Retinal pigment epithelial cell (primary cell): ENCODE measurements around the gene VWC2.

ENCODE experiments used
- DNase-seq: peaks from one replicate; pipeline ENCODE4 v3.0.0-alpha.2; 2010; ENCODE audit warnings: low read depth
- H3K4me3 ChIP-seq: 2 replicates; pipeline ENCODE4 v1.5.1; 2011; ENCODE audit warnings: mild to moderate bottlenecking, low read length, control low read depth, moderate library complexity
- CTCF ChIP-seq: conservative IDR thresholded peaks from 2 replicates; pipeline ENCODE4 v1.5.1; 2011; ENCODE audit warnings: low read depth, low read length, control low read depth, inconsistent platforms

Gene VWC2

GRCh38 chr7:49773218-49773935 lies at the start of gene VWC2:
VWC2 (plus strand) TSS chr7:49773638; CDS start chr7:49775436, 1,798 bp downstream.
- DNase-seq, result no peak
- TF ChIP-seq CTCF, result no peak
- no peak within 1 kb of the TSS for H3K4me3 ChIP-seq

GRCh38 chr7:49724071-49724470 lies 49.4 kb upstream of the VWC2 start:
- no peak for DNase-seq
- H3K4me3 ChIP-seq, result no peak overlapping the region
- TF ChIP-seq CTCF, result no peak

GRCh38 chr7:49731836-49732235 lies 41.6 kb upstream of the VWC2 start:
- no peak for TF ChIP-seq CTCF
- no peak for DNase-seq

GRCh38 chr7:49762666-49763065 lies 10.8 kb upstream of the VWC2 start:
- no peak for TF ChIP-seq CTCF
- H3K4me3 ChIP-seq, result no peak overlapping the region
- no peak for DNase-seq

More at GRCh38 chr7:49731836-49732235, 41.6 kb upstream of the VWC2 start:
- H3K4me3 ChIP-seq, result no peak overlapping the region

- no peak overlapping the region for H3K4me3 ChIP-seq
- no peak for TF ChIP-seq CTCF
- DNase-seq, result no peak
Measured at GRCh38 chr7:49763791-49764190, 9.6 kb upstream of the VWC2 start.

GRCh38 chr7:49766966-49767365 lies 6.5 kb upstream of the VWC2 start:
- H3K4me3 ChIP-seq, result no peak overlapping the region
- no peak for TF ChIP-seq CTCF
- no peak for DNase-seq

- TF ChIP-seq CTCF, result no peak
- no peak overlapping the region for H3K4me3 ChIP-seq
- DNase-seq, result no peak
Measured at GRCh38 chr7:49767719-49768118, 5.7 kb upstream of the VWC2 start.
